Measurements from ENCODE around the gene NUP210L.

Gene NUP210L

GRCh38 chr1:154154534-154155191, at the start of gene NUP210L:
NUP210L (minus strand) TSS chr1:154155073.
- DNase-seq (ENCODE audit: low spot score) = no peak

- no peak for DNase-seq (ENCODE audit: low spot score)
Observed at GRCh38 chr1:154199563-154199879, 44.6 kb upstream of the NUP210L start.

- DNase-seq (ENCODE audit: low spot score) = peak; percentile 47
Observed at GRCh38 chr1:154198756-154199562, 44.1 kb upstream of the NUP210L start.

- DNase-seq (ENCODE audit: low spot score) = no peak
Observed at GRCh38 chr1:154193821-154194220, 38.9 kb upstream of the NUP210L start.

GRCh38 chr1:154192476-154192875, 37.6 kb upstream of the NUP210L start:
- DNase-seq (ENCODE audit: low spot score) = no peak

- DNase-seq (ENCODE audit: low spot score) = no peak
Observed at GRCh38 chr1:154191990-154192461, 37.2 kb upstream of the NUP210L start, which contains the start of gene TPM3. TPM3 (minus strand) TSS chr1:154192100; CDS start chr1:154192018, 82 bp downstream.

GRCh38 chr1:154190550-154190949, 35.7 kb upstream of the NUP210L start:
- no peak for DNase-seq (ENCODE audit: low spot score)

- no peak for DNase-seq (ENCODE audit: low spot score)
Observed at GRCh38 chr1:154186852-154187501, 32.1 kb upstream of the NUP210L start.

- peak; percentile 72 for DNase-seq (ENCODE audit: low spot score)
Observed at GRCh38 chr1:154186177-154186576, 31.3 kb upstream of the NUP210L start.

GRCh38 chr1:154183046-154183915, 28.4 kb upstream of the NUP210L start:
- peak; percentile 97 for DNase-seq (ENCODE audit: low spot score)

GRCh38 chr1:154182344-154183045, 27.6 kb upstream of the NUP210L start:
- DNase-seq (ENCODE audit: low spot score) = peak; percentile 88

- no peak for DNase-seq (ENCODE audit: low spot score)
Observed at GRCh38 chr1:154181944-154182343, 27.1 kb upstream of the NUP210L start.

GRCh38 chr1:154179946-154180687, 25.2 kb upstream of the NUP210L start:
- no peak for DNase-seq (ENCODE audit: low spot score)

GRCh38 chr1:154178911-154179811, 24.3 kb upstream of the NUP210L start:
- no peak for DNase-seq (ENCODE audit: low spot score)

GRCh38 chr1:154178013-154178412, 23.1 kb upstream of the NUP210L start:
- DNase-seq (ENCODE audit: low spot score) = no peak

- no peak for DNase-seq (ENCODE audit: low spot score)
Observed at GRCh38 chr1:154176337-154176736, 21.5 kb upstream of the NUP210L start.

- no peak for DNase-seq (ENCODE audit: low spot score)
Observed at GRCh38 chr1:154174654-154175053, 19.8 kb upstream of the NUP210L start.

- no peak for DNase-seq (ENCODE audit: low spot score)
Observed at GRCh38 chr1:154171880-154172279, 17.0 kb upstream of the NUP210L start.

GRCh38 chr1:154171223-154171583, 16.3 kb upstream of the NUP210L start:
- DNase-seq (ENCODE audit: low spot score) = no peak

All from activated CD4-positive, alpha-beta T cell treated with anti-CD3 and anti-CD28 coated beads, Interleukin-2, Interleukin-4, amounts not matched to agents 100 ng/mL and 50 ng/mL, durations not matched to agents 16 hours and 8 hours (primary cell).